ENCODE measurements around the gene CLIP2. TPM values are rescaled to one million over a fixed set of nuclear protein-coding genes. Genes with fewer than 3 reads are reported as not detected.
"Not testable (repeated sequence)": the region's sequence is repeated elsewhere in the genome, so short reads cannot be mapped to it uniquely, and the experiment has no call there.

The CLIP2 gene
- total and polyA plus RNA-seq, 2 donors from 2014 or later, result 5.8 to 19.1 TPM

DNA sequence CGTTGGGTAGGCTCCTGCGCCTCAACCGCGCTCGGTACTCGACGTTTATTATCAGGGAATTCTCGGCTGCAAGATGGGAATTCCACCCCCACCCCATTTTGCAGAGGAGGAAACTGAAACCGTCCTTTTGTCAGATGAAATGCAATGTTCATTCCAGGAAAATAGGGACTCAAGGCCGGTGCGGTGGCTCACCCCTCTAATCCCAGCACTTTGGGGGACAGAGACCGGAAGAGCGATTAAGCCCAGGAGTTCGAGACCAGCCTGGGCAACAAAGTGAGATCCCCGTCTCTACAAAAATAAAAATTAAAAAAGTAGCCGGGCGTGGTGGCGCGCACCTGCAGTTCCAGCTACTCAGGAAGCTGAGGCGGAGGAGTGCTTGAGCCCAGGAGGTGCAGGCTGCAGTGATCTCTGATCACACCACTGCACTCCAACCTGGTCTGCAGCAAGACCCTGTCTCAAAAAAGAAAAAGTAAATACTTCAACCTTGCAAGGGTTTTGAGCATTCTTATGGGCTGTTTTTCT, 34.3 kb upstream of the CLIP2 start:
- H3K9ac ChIP-seq (ENCODE audit: low read length in 3 of 3), result peak overlapping the region; percentile 68 to 99 (median 84)
- DNase-seq (no peak), FAIRE-seq (no peak)
- H3K9me3 ChIP-seq (ENCODE audit: control insufficient read depth in 2 of 3, insufficient read depth in 1 of 3, low read length in 3 of 3), result no peaks in the 10 kb centered on the region
- H3K27me3 ChIP-seq (ENCODE audit: control insufficient read depth, insufficient read depth, low read length), result no peaks in the 10 kb centered on the region
- H3K36me3 ChIP-seq (ENCODE audit: control insufficient read depth in 2 of 3, insufficient read depth in 3 of 3, low read length in 3 of 3), result peaks cover 0 to 6% (median 5%) of the 10 kb centered on the region in 3 donors
- TF ChIP-seq, protein P1, sequence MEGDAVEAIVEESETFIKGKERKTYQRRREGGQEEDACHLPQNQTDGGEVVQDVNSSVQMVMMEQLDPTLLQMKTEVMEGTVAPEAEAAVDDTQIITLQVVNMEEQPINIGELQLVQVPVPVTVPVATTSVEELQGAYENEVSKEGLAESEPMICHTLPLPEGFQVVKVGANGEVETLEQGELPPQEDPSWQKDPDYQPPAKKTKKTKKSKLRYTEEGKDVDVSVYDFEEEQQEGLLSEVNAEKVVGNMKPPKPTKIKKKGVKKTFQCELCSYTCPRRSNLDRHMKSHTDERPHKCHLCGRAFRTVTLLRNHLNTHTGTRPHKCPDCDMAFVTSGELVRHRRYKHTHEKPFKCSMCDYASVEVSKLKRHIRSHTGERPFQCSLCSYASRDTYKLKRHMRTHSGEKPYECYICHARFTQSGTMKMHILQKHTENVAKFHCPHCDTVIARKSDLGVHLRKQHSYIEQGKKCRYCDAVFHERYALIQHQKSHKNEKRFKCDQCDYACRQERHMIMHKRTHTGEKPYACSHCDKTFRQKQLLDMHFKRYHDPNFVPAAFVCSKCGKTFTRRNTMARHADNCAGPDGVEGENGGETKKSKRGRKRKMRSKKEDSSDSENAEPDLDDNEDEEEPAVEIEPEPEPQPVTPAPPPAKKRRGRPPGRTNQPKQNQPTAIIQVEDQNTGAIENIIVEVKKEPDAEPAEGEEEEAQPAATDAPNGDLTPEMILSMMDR (IDR thresholded peaks at IDR 0.05; ENCODE audit: borderline replicate concordance, extremely low read depth, insufficient read depth), result no peak
- H3K4me3 ChIP-seq (ENCODE audit: low read length in 3 of 3), result peak overlapping the region; percentile 91 to 98 (median 94)
- H3K4me1 ChIP-seq (ENCODE audit: control insufficient read depth in 2 of 3, insufficient read depth in 2 of 3, low read depth in 1 of 3, low read length in 3 of 3), result peaks cover 0 to 9% (median 5%) of the 10 kb centered on the region in 3 donors
- intact Hi-C loops (cut with DNase I), result no loop called here
- peak overlapping the region; percentile 96 to 98 for H3K27ac ChIP-seq (ENCODE audit: low read depth in 2 of 2, low read length in 2 of 2)

DNA sequence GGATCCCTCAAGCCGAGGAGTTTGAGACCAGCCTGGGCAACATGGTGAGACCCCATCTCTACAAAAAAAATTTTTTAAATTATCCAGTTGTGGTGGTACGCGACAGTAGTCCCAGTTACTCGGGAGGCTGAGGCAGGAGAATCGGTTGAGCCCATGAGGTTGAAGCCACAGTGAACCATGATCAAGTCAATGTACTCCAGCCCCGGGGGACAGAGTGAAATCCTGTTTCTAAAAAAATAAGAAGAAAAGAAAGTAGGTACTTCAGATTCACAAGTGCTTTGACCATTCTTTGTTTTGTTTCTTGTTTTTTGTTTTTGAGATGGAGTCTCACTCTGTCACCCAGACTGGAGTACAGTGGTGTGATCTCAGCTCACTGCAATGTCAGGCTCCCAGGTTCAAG, 33.7 kb upstream of the CLIP2 start:
- H3K27me3 ChIP-seq (ENCODE audit: control insufficient read depth, insufficient read depth, low read length); intact Hi-C loops (cut with DNase I); H3K9me3 ChIP-seq (ENCODE audit: control insufficient read depth in 2 of 3, insufficient read depth in 1 of 3, low read length in 3 of 3); H3K4me1 ChIP-seq (ENCODE audit: control insufficient read depth in 2 of 3, insufficient read depth in 2 of 3, low read depth in 1 of 3, low read length in 3 of 3); H3K36me3 ChIP-seq (ENCODE audit: control insufficient read depth in 2 of 3, insufficient read depth in 3 of 3, low read length in 3 of 3); FAIRE-seq; DNase-seq: not testable (repeated sequence)
- peak overlapping the region in 2 of 3 donors; percentile 37 to 99 for H3K9ac ChIP-seq (ENCODE audit: low read length in 3 of 3)
- H3K27ac ChIP-seq (ENCODE audit: low read depth in 2 of 2, low read length in 2 of 2), result peak overlapping the region in 1 of 2 donors; percentile 96
- H3K4me3 ChIP-seq (ENCODE audit: low read length in 3 of 3), result peak overlapping the region in 2 of 3 donors; percentile 94 to 98

DNA sequence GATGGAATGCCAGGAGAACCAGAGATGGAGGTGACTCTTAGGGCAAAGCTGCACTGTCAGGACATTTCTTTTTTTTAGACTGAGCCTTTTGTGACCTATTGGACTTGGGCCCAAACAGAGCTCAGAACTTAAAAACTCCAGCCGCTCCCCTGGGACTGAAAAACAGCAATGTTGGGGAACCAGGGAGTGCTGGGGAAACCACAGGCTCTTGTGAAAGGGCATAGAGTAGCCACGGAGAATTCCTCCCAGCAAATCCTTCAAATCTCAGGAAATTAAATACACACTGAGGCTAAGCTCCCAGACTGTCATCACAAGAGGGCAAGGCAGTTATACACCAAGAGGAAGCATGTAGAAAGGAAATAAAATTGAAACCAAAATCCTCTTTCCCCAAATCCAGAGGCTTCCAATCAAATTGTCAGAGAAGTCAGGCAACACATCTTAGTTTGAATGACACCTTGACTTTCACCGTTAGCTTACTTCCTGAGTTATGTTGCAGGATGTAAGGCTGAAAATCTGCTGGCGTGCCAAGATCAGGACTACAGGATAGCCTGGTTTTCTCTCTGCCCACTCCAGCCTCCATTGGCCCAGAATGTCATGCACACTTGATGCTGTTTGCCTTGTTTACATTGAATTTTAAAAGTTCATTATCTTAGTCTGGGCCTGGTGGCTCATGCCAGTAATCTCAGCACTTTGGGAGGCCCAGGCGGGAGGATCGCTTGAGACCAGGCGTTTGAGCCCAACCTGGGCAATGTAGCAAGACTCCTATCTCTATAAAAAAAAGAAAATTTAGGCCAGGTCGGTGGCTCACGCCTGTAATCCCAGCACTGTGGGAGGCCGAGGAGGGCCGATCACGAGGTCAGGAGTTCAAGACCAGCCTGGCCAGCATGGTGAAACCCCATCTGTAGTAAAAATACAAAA, 32.5 kb upstream of the CLIP2 start:
- Histone ChIP-seq H3K27ac (ENCODE audit: low read depth in 2 of 2, low read length in 2 of 2) (peak overlapping the region; percentile 11 to 23), H3K36me3 (ENCODE audit: control insufficient read depth in 2 of 3, insufficient read depth in 3 of 3, low read length in 3 of 3) (no peaks in the 10 kb centered on the region), H3K9me3 (ENCODE audit: control insufficient read depth in 2 of 3, insufficient read depth in 1 of 3, low read length in 3 of 3) (no peaks in the 10 kb centered on the region), H3K27me3 (ENCODE audit: control insufficient read depth, insufficient read depth, low read length) (no peaks in the 10 kb centered on the region), H3K9ac (ENCODE audit: low read length in 3 of 3) (peak overlapping the region in 1 of 3 donors; percentile 30), H3K4me1 (ENCODE audit: control insufficient read depth in 2 of 3, insufficient read depth in 2 of 3, low read depth in 1 of 3, low read length in 3 of 3) (peaks cover 0 to 9% (median 5%) of the 10 kb centered on the region in 3 donors), H3K4me3 (ENCODE audit: low read length in 3 of 3) (no peak overlapping the region)
- TF ChIP-seq, protein P1 (IDR thresholded peaks at IDR 0.05; ENCODE audit: borderline replicate concordance, extremely low read depth, insufficient read depth), result no peak
- no peak for FAIRE-seq
- no peak for DNase-seq
- intact Hi-C loops (cut with DNase I), result no loop called here

DNA sequence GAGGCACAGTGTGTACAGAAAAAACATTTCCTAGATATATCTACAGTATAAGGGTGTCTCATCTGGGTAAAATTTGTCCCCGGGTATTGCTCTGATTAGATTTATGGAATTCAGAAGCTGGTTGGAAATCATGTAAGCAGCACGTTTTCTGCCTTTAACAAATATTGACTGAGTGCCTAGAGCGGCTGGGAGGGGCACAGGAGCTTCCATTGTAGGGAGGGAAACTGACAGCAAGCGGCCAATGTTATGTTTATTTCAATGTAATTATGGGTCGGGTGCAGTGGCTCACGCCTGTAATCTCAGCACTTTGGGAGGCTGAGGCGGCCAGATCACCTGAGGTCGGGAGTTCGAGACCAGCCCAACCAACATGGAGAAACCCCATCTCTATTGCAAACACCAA, 30.6 kb upstream of the CLIP2 start:
- intact Hi-C loops (cut with DNase I), result no loop called here
- peaks cover 0 to 4% (median 2%) of the 10 kb centered on the region in 3 donors for H3K4me1 ChIP-seq (ENCODE audit: control insufficient read depth in 2 of 3, insufficient read depth in 2 of 3, low read depth in 1 of 3, low read length in 3 of 3)
- TF ChIP-seq, protein P1 (IDR thresholded peaks at IDR 0.05; ENCODE audit: borderline replicate concordance, extremely low read depth, insufficient read depth), result no peak
- FAIRE-seq (no peak), DNase-seq (no peak)
- no peak overlapping the region for H3K27ac ChIP-seq (ENCODE audit: low read depth in 2 of 2, low read length in 2 of 2)
- H3K9me3 ChIP-seq (ENCODE audit: control insufficient read depth in 2 of 3, insufficient read depth in 1 of 3, low read length in 3 of 3), result no peaks in the 10 kb centered on the region
- H3K27me3 ChIP-seq (ENCODE audit: control insufficient read depth, insufficient read depth, low read length), result no peaks in the 10 kb centered on the region
- no peak overlapping the region for H3K9ac ChIP-seq (ENCODE audit: low read length in 3 of 3)
- no peaks in the 10 kb centered on the region for H3K36me3 ChIP-seq (ENCODE audit: control insufficient read depth in 2 of 3, insufficient read depth in 3 of 3, low read length in 3 of 3)
- no peak overlapping the region for H3K4me3 ChIP-seq (ENCODE audit: low read length in 3 of 3)

All from kidney (tissue), 14 donors.